ENCODE measurements around the gene HOXC13. TPM values are rescaled to one million over a fixed set of nuclear protein-coding genes. Genes with fewer than 3 reads are reported as not detected.

The HOXC13 gene
- total and polyA plus RNA-seq, 2 experiments from 2014 or later, result 0.20 to 0.69 TPM

- no peak overlapping the region for H3K4me3 ChIP-seq
- no peaks in the 10 kb centered on the region for H4K20me1 ChIP-seq (ENCODE audit: insufficient read depth, poor library complexity, severe bottlenecking)
- H3K9me3 ChIP-seq (ENCODE audit: low read depth), result no peaks in the 10 kb centered on the region
- no peak overlapping the region for H2AFZ ChIP-seq
- WGBS (ENCODE audit: low lambda C conversion rate, missing lambda C conversion rate), result 13% methylated on average over 10 of the region's 10 CpGs
- H3K27me3 ChIP-seq, result peaks cover 100% of the 10 kb centered on the region
- DNase-seq (ENCODE audit: low spot score), result no peak
- no peaks in the 10 kb centered on the region for H3K36me3 ChIP-seq (replicated peaks; ENCODE audit: insufficient read depth, low read depth)
- H3K4me1 ChIP-seq (ENCODE audit: insufficient read depth), result no peaks in the 10 kb centered on the region
- no peaks in the 10 kb centered on the region for H3K79me2 ChIP-seq
- no peak overlapping the region for H3K4me2 ChIP-seq
- no peak for TF ChIP-seq EZH2phosphoT487 (IDR thresholded peaks at IDR 0.05; ENCODE audit: low read depth, severe bottlenecking, unreplicated experiment)
- TF ChIP-seq EZH2 (IDR thresholded peaks at IDR 0.05; ENCODE audit: borderline replicate concordance), result peak; percentile 44
- TF ChIP-seq, protein P1, sequence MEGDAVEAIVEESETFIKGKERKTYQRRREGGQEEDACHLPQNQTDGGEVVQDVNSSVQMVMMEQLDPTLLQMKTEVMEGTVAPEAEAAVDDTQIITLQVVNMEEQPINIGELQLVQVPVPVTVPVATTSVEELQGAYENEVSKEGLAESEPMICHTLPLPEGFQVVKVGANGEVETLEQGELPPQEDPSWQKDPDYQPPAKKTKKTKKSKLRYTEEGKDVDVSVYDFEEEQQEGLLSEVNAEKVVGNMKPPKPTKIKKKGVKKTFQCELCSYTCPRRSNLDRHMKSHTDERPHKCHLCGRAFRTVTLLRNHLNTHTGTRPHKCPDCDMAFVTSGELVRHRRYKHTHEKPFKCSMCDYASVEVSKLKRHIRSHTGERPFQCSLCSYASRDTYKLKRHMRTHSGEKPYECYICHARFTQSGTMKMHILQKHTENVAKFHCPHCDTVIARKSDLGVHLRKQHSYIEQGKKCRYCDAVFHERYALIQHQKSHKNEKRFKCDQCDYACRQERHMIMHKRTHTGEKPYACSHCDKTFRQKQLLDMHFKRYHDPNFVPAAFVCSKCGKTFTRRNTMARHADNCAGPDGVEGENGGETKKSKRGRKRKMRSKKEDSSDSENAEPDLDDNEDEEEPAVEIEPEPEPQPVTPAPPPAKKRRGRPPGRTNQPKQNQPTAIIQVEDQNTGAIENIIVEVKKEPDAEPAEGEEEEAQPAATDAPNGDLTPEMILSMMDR (IDR thresholded peaks at IDR 0.05; ENCODE audit: poor library complexity), result no peak
- no peaks in the 10 kb centered on the region for H3K9me2 ChIP-seq (replicated peaks; ENCODE audit: insufficient read depth)
- no peak overlapping the region for H3K27ac ChIP-seq
These were observed 11.8 kb downstream of the HOXC13 start for GRCh38 chr12:53950437-53950773.

- H2AFZ ChIP-seq, result no peak overlapping the region
- TF ChIP-seq EZH2phosphoT487 (IDR thresholded peaks at IDR 0.05; ENCODE audit: low read depth, severe bottlenecking, unreplicated experiment), result no peak
- TF ChIP-seq, protein P1 (IDR thresholded peaks at IDR 0.05; ENCODE audit: poor library complexity), result no peak
- no peak for TF ChIP-seq EZH2 (IDR thresholded peaks at IDR 0.05; ENCODE audit: borderline replicate concordance)
- no peaks in the 10 kb centered on the region for H3K9me3 ChIP-seq (ENCODE audit: low read depth)
- H3K4me3 ChIP-seq, result no peak overlapping the region
- 12% methylated on average over 32 of the region's 34 CpGs for WGBS (ENCODE audit: low lambda C conversion rate, missing lambda C conversion rate)
- no peaks in the 10 kb centered on the region for H4K20me1 ChIP-seq (ENCODE audit: insufficient read depth, poor library complexity, severe bottlenecking)
- no peak overlapping the region for H3K4me2 ChIP-seq
- H3K4me1 ChIP-seq (ENCODE audit: insufficient read depth), result no peaks in the 10 kb centered on the region
- peaks cover 100% of the 10 kb centered on the region for H3K27me3 ChIP-seq
- no peaks in the 10 kb centered on the region for H3K79me2 ChIP-seq
- H3K27ac ChIP-seq, result no peak overlapping the region
- no peak for DNase-seq (ENCODE audit: low spot score)
- H3K36me3 ChIP-seq (replicated peaks; ENCODE audit: insufficient read depth, low read depth), result no peaks in the 10 kb centered on the region
- no peaks in the 10 kb centered on the region for H3K9me2 ChIP-seq (replicated peaks; ENCODE audit: insufficient read depth)
These were observed 12.4 kb downstream of the HOXC13 start for GRCh38 chr12:53950789-53951576.

DNA sequence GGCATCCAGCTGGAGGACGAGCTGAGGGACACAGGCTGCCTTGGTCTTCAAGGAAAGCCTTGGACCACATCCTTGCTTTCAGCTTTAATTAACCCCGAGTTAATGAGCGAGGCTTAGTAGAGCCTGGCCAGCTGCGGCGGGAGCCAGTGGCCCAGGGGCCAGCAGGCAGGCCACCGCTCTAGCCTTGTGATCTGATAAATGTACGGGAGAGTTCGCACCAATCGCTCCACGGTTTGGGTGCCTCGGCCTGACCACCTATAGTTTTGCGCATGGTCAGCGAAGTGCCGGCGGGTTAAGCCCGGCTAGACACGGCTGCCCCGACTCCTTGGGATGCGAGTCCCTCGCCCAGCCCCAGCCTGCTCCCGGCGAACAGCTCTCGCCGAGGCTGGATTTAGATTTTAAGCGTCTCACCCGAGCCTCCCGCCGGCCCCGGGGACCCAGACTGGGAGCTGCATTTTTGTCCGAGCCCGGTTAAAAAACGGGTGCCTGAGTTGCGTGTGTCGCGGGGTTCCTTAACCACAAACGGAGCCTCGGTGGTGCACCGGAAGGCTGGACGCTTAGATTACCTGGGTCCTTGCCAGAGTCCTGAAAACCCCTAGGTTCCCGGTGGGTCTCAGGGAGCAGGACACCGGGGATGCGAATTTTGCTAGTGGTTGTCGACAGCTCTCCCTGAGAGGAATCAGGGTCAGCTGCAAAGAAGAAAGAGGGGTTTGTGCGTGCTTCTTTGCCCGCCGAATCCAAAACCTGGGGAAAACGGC, 13.1 kb downstream of the HOXC13 start:
- Histone ChIP-seq H3K79me2 (no peaks in the 10 kb centered on the region), H3K4me2 (no peak overlapping the region), H3K36me3 (replicated peaks; ENCODE audit: insufficient read depth, low read depth) (no peaks in the 10 kb centered on the region), H3K27me3 (peaks cover 100% of the 10 kb centered on the region), H3K9me3 (ENCODE audit: low read depth) (no peaks in the 10 kb centered on the region), H2AFZ (no peak overlapping the region), H4K20me1 (ENCODE audit: insufficient read depth, poor library complexity, severe bottlenecking) (no peaks in the 10 kb centered on the region), H3K9me2 (replicated peaks; ENCODE audit: insufficient read depth) (no peaks in the 10 kb centered on the region), H3K27ac (no peak overlapping the region), H3K4me3 (no peak overlapping the region), H3K4me1 (ENCODE audit: insufficient read depth) (no peaks in the 10 kb centered on the region)
- no peak for DNase-seq (ENCODE audit: low spot score)
- 11% methylated on average over 47 of the region's 47 CpGs for WGBS (ENCODE audit: low lambda C conversion rate, missing lambda C conversion rate)
- TF ChIP-seq EZH2phosphoT487 (IDR thresholded peaks at IDR 0.05; ENCODE audit: low read depth, severe bottlenecking, unreplicated experiment) (no peak), EZH2 (IDR thresholded peaks at IDR 0.05; ENCODE audit: borderline replicate concordance) (peak; percentile 99)
- TF ChIP-seq, protein P1 (IDR thresholded peaks at IDR 0.05; ENCODE audit: poor library complexity), result no peak
